Measurements from ENCODE around the gene MPPED2. TPM values are rescaled to one million over a fixed set of nuclear protein-coding genes. Genes with fewer than 3 reads are reported as not detected.

Gene MPPED2
- total RNA-seq, 1 donor from 2014 or later: 13.7 TPM

- DNase-seq (ENCODE audit: low spot score): no peak
Measured at GRCh38 chr11:30454111-30454510, 132.0 kb downstream of the MPPED2 start.

GRCh38 chr11:30453705-30454104 lies 132.4 kb downstream of the MPPED2 start:
- no peak for DNase-seq (ENCODE audit: low spot score)

GRCh38 chr11:30452842-30453241 lies 133.3 kb downstream of the MPPED2 start:
- no peak for DNase-seq (ENCODE audit: low spot score)

GRCh38 chr11:30452114-30452513 lies 134.0 kb downstream of the MPPED2 start:
- DNase-seq (ENCODE audit: low spot score): no peak

DNA sequence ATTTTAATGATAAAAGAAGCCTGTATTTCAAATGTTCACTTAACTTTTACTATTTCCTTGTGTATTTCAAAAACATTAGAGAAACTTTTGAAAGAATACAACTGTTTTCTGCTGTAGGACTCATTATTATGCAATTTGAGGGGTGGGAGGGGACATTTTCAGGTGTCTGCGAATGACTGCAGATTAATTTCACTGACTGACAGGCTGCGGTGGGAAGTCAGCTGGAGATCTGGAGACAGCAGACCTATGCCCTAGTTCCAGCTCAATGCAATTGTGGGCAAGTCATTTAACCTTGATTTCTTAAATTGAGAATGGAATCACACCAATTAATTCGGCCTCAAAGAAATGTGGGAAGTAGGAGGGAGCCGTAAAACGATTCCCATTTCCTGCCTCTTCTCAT lies 134.5 kb downstream of the MPPED2 start:
- DNase-seq (ENCODE audit: low spot score): no peak

GRCh38 chr11:30451167-30451566 lies 135.0 kb downstream of the MPPED2 start:
- no peak for DNase-seq (ENCODE audit: low spot score)

DNA sequence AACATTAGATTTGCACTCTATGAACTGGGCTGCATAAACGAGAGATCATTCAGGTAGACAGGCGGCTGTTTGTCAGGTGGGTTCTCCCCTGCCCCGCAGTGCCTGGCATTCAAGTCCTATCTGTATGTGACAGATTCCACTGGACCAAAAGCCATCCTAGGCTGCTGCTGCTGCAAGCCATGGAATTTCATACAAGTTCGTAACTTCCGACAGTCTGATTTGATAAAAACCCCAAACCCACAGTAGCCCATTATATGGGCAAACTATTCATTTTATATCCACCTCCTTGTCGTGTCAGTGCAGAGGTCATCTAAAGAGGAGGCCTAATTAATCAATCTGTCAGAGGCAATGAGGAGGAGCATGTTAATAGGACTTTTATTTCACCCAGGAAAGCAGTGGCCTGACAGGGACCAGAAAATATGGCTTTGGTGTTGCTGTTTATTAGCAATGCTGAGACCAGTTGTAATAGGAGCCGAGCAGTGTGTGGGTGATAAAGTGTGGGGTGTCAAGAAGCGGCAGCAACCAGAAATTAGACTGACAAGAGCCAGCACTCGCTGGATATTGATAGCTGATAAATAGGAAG lies 139.0 kb downstream of the MPPED2 start:
- no peak for DNase-seq (ENCODE audit: low spot score)

GRCh38 chr11:30446520-30446919 lies 139.6 kb downstream of the MPPED2 start:
- no peak for DNase-seq (ENCODE audit: low spot score)

GRCh38 chr11:30445056-30445455 lies 141.1 kb downstream of the MPPED2 start:
- no peak for DNase-seq (ENCODE audit: low spot score)

DNA sequence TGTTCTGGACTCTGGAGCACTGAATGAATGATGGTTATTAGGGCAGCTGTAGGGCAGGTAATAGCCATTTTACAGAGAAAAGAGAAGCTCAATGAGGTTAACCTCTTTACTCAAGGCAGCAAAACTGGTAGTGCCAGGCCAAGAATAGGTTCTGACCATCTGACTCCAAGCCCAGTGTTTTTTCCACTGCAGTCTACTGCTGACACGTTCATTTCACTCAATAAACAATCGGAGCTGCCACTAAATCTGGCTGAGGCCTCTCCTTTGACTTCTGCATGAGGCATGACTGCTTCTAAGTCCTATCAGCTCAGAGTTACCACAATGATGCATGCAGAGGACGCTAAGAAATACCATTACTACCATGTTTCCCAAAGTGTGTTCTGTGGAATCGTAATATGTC lies 145.6 kb downstream of the MPPED2 start:
- DNase-seq (ENCODE audit: low spot score): no peak

DNA sequence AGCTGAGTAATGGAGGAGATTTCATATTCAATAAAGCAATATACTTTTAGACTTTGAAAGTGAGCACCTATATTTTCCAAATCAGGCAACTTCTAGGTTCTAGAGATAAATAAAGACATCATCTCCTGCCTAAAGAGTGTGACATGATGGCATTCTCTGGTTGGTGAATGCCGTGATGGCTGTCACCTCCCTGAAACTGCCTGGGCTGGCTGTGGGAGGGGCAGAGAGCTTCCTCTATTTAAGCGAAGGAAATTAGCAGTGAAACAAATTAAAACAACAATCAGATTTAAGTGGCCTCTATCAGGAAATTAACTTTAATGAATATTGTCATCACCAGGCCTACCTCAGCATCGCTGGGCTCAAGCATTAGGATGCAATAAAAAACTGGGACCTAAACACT lies 149.4 kb downstream of the MPPED2 start:
- no peak for DNase-seq (ENCODE audit: low spot score)

DNA sequence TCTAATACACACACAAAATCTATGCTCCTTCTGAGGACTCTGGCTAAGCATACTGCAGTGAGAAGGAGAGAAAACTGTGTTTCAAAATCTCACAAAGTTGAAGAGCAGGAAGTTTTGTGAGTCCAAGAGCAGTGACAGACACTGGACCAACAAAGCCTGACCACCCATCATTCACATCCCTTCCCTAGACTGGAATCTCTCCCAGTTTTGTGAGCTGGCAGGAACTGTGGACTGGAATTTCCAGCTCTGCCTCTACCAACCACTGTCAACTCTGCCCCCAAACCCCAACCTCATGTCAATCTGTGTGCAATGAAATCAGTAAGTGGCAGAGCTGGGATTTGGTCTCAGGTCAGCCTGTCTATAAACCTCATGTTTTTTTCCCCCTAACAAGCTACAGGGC lies 150.7 kb downstream of the MPPED2 start:
- no peak for DNase-seq (ENCODE audit: low spot score)

DNA sequence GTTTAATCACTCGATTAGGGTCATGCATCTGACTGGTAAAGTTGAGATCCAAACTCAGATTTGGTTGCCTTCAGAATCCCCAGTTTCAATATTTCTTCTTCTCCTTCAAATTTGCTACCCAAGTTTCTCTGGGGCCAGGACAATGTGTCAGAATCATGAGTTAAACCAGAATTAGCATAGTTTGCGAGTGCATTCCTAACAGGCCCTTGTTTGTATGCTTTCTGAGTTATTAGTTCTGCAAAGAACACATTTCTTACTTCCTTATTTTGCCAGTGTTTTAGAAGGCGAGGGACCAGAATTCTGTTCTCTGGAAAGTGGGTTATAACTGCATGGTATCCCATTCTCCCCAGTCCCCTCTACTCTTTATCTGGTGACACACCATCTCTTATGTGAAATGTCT lies 151.3 kb downstream of the MPPED2 start:
- DNase-seq (ENCODE audit: low spot score): no peak

DNA sequence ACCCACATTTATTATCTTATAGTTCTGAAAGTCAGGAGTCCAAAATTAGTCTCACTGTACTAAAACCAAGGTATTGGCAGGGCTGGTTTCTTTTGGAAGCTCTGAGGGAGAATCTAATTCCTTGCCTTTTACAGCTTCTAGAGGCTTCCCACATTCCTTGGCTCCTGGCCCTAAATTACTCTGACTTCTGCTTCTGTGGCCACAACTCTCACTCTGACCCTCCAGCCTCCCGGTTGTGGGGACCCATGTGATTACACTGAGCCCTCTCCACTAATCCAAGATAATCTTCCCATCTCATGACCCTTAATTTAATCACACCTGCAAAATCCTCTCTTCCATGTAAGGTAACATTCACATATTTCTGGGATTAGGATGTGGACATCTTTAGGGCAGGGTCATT lies 152.3 kb downstream of the MPPED2 start:
- DNase-seq (ENCODE audit: low spot score): no peak

GRCh38 chr11:30432716-30433115 lies 153.4 kb downstream of the MPPED2 start:
- DNase-seq (ENCODE audit: low spot score): no peak

DNA sequence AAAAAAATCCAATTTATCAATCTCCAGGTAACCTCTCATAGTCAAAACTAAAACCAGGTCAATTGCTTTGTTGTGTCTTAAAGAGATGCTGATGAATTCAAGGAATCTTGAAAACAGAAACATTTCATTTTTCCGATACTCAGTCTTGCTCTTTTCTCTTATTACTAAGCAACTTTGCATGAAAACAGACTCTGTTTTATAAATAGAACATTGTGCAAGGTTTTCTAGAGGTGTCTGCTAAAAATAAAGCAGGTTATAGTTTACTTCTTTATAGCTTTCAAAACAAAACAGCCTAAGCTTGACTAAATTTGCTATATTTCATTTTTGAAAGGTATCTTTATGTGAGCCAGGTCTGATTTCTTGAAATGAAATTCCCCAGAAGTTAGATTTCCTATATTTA lies 154.0 kb downstream of the MPPED2 start:
- DNase-seq (ENCODE audit: low spot score): no peak

DNA sequence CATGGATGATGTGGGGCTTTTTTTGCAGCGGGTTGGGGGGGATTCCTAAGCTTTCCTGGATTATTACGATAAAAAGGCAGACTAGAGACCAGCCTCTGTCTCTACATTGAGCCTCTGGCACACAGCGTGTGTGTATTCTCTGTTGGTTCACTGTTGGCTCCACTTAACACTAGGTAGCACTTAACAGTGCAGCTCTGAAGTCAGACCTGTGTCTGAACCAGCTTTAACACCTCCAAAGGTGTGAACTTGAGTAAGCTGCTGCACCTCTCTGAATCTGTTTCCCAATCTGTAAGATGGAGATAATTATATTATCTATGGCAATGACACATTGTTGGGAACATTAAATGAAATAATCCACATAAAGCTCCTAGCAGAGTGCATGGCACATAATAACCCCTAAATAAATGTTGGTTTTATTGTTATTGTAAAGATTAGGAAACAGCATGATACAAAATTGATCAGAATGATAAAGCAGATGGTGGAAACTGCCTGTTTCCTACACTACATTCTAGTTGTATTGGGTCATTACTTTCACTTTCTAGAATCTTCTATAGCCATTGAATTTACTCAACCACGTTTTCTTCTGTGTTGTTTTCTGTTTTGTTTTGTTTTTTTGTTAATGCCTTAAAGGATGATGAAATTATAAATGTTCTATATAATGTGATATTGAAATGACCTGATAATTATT lies 154.9 kb downstream of the MPPED2 start:
- DNase-seq (ENCODE audit: low spot score): no peak

DNA sequence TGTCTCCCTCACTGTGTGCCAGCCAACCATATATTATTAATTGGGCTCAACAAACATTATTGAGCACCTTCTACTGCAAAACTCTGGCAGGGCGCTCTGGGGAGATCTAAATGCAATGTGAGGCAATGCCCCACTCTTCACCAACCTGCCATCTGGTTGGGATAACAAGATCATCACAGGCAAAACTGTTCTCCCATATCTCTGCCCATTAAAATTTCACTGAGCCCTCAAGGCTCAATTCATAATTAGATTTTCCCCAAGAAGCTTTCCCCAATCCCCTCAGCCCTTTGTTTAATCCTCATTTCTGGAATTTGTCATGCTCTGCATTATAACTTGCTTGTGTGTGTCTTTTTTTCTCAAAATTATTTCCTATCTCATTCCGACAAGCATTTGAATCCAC lies 156.6 kb downstream of the MPPED2 start:
- DNase-seq (ENCODE audit: low spot score): no peak

- DNase-seq (ENCODE audit: low spot score): no peak
Measured at GRCh38 chr11:30426781-30427180, 159.4 kb downstream of the MPPED2 start.

DNA sequence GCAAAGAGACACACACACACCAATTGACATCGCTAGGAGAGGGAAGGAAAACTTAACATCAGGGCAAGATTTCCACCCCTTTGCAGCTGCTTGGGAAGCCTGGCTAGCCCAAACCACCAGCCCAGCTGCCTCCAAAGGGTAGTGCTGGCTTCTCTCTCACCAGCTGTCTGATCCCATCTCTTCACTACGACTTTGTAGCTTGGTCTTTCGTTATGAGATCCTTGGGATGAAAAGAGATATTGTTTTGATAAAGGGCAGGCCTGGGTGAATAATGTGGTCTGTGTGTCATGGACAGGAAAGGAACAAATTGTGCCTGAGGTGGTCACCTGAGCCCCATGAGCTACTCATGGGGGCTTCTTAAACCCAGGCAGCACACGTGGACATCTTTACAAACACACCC lies 161.3 kb downstream of the MPPED2 start:
- no peak for DNase-seq (ENCODE audit: low spot score)

GRCh38 chr11:30424321-30424720 lies 161.8 kb downstream of the MPPED2 start:
- DNase-seq (ENCODE audit: low spot score): no peak

DNA sequence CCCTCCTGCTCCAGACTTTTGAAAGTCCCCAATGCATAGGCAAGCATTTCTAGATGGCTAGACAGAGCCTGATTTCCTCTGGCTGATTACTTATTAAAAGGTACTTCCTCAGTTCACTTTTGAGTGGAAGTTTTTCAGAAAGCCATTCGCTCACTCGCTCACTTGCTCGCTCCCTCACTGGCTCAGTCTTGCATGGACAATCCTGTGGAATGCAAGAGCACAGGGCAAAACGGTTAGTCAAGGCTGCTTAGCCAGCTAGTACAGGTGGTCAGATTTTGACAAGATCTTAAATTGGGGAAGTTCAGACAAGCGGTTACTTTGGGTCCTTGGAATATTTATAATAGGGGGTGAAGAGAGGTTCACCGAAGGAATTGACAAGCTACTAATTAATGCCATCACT lies 162.3 kb downstream of the MPPED2 start:
- DNase-seq (ENCODE audit: low spot score): no peak

DNA sequence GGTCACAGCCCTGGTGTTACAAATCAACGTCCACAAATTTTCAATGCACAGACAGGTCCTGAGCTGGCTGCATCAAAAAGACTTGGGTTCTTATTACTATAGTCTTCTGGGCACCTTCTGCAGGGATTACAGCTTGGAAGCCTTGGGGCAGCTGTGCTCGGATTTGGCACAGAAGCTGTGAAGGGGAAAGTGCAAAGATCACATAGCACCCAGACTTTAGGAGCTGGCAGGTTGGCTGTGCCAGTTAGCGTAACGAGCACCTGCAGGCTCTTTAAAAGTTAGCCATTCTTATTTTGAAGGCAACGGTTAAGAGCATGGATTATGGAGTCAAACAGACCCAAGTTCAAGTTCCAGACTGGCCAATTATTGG lies 162.9 kb downstream of the MPPED2 start:
- no peak for DNase-seq (ENCODE audit: low spot score)

Data from umbilical cord (tissue), 2 donors.